ENCODE measurements around the gene BCL2.

The BCL2 gene

DNA sequence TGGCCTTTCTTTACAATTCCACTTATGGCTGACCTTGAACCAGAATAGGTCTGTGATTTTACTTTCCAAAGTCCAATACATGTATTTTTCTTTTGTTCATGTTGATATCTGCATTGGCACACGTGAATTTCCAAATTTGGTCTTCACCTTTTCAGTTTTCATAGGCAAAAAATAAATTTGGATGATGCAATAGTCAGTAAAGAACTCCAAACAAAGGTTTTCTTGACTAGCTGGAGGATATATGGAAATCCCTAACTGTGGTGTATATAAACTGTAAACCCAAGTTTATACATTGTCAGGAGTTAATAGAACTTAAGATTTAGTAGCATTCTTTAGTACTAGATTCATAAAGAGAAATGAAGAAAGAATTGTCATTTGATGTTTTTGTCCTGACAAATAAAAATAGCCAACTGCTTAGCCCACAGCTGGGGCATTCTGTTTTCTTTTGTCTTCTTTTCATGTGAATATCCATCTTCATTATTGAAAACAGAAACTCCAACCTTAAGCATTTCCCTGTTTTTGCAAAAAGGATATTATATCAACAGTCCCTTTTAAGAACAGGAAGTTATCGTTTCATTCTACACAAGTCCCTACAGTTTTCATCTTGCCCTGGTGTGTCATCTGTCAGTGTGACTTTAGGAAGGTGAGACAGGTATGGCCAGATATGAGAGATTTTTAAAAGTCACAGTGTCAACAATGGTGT lies 132.9 kb downstream of the BCL2 start:
- H3K4me3 ChIP-seq (ENCODE audit: low read depth, low read length) = no peak overlapping the region
- TF ChIP-seq, protein P1, sequence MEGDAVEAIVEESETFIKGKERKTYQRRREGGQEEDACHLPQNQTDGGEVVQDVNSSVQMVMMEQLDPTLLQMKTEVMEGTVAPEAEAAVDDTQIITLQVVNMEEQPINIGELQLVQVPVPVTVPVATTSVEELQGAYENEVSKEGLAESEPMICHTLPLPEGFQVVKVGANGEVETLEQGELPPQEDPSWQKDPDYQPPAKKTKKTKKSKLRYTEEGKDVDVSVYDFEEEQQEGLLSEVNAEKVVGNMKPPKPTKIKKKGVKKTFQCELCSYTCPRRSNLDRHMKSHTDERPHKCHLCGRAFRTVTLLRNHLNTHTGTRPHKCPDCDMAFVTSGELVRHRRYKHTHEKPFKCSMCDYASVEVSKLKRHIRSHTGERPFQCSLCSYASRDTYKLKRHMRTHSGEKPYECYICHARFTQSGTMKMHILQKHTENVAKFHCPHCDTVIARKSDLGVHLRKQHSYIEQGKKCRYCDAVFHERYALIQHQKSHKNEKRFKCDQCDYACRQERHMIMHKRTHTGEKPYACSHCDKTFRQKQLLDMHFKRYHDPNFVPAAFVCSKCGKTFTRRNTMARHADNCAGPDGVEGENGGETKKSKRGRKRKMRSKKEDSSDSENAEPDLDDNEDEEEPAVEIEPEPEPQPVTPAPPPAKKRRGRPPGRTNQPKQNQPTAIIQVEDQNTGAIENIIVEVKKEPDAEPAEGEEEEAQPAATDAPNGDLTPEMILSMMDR (IDR thresholded peaks at IDR 0.05; ENCODE audit: borderline replicate concordance, insufficient read depth, low read depth, low read length) = no peak

DNA sequence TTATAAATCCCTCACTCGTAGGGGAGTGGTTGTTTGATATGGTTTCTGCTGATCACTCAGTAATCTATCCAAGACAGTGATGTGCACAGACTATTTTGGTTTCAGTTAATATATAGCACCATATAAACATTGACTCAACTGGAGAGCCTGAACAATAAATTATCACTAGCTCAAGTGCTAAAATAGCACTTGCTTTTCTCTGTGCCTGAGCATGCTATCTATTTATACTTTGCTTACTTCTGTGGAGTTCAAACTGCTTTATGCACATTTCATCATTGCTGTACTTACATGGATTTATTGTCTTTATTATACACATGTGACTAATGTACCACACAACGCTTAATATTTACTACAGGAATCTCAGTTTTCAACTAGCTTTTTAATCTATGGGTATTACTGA lies 133.6 kb downstream of the BCL2 start:
- no peak overlapping the region for H3K4me3 ChIP-seq (ENCODE audit: low read depth, low read length)
- TF ChIP-seq, protein P1 (IDR thresholded peaks at IDR 0.05; ENCODE audit: borderline replicate concordance, insufficient read depth, low read depth, low read length) = no peak

DNA sequence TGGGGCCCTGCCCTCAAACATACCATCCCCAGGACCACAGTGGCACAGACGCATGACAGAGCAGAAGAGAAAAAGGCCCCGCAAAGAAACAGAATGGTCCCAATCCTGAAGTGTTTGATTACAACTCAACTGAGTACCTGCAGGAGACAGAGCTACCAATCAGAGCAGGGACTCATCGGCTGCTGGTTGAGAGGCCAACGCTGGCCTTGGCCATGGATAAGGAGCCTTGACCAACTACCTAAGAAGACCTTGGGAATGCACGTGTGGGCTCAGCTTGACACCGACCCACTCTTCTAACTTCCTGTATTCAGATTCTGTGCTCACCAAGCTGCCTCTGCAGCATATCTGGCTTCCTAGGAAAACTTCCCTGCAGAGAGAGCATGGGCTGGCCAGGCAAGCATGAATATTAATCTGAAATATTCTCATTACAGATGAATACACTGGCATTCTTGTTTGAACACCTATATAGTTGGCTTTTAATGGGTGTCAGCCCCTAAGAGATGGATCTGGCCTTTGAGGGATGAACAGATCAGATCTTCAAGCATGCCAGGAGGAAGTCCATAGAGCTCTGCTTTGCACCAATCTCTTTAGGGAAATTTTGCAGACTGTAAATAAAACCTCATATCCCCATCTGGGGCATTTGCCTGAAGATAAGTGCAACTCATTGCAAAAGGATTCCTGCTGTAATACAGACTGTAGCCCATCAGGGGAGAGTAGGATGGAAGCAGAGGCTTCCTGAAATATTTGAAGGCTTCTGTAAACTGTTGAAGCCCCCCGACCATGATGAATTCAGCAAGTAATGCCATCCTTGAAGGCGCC lies 135.4 kb downstream of the BCL2 start:
- TF ChIP-seq, protein P1 (IDR thresholded peaks at IDR 0.05; ENCODE audit: borderline replicate concordance, insufficient read depth, low read depth, low read length) = no peak
- no peak overlapping the region for H3K4me3 ChIP-seq (ENCODE audit: low read depth, low read length)

DNA sequence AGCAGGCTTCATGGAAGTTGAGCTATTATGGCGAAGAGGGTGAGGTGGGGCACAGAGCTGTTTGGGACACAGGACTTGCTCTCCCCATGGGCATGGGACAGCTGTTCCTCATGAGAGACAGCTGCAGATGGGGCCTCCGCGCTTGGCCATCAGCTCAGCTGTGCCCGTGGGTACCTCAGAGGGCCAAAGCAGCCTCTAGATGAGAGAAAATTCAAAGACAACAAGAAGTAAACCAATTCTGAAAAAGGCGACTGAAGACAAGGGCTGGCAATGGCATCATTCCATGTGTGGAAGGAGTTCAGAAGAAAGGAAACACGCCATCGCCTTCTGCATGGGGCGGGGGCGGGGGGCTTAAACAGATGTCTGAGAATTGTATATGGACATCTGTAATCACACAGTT lies 136.2 kb downstream of the BCL2 start:
- TF ChIP-seq, protein P1 (IDR thresholded peaks at IDR 0.05; ENCODE audit: borderline replicate concordance, insufficient read depth, low read depth, low read length) = no peak
- H3K4me3 ChIP-seq (ENCODE audit: low read depth, low read length) = no peak overlapping the region

DNA sequence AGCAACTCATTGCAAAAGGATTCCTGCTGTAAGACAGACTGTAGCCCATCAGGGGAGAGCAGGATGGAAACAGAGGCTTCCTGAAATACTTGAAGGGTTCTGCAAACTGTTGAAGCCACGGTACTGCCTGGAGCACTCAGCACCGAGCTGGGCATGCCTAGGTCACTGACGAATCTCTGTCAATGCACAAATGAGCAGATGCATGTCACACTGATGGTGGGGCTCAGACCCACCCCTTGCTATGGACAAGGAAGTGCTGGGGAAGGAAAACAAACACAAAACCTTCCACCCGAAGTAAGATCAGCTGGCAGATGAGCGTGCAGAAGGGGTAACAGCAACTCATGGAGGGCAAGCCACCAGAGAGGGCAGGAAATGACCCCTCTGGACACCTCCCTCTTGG lies 136.7 kb downstream of the BCL2 start:
- no peak overlapping the region for H3K4me3 ChIP-seq (ENCODE audit: low read depth, low read length)
- TF ChIP-seq, protein P1 (IDR thresholded peaks at IDR 0.05; ENCODE audit: borderline replicate concordance, insufficient read depth, low read depth, low read length) = no peak

DNA sequence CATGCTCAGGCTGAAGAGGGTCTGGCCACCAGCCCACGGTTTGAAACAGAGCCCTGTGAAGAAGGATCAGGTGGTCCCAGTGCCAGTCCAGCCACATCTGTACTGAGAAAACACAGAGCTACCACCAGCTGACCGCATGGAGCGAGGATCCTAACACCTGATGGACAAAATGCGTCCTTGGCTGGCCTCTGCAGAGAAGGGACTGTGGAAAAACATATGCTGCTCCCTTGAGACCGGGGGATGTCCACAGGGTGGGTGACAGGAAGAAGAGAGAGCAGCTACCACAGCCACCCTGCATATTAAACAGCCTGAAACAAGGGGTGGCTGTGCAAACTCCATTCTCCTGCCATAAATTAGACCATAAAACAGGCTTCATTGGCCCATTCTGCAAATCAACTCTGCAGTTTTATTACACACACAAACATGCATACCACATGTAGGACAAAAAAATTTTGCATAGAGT lies 137.2 kb downstream of the BCL2 start:
- peak overlapping the region; percentile 5 for H3K4me3 ChIP-seq (ENCODE audit: low read depth, low read length)
- TF ChIP-seq, protein P1 (IDR thresholded peaks at IDR 0.05; ENCODE audit: borderline replicate concordance, insufficient read depth, low read depth, low read length) = no peak

All from GM12875 (cell line).